H9 (cell line): ENCODE data around the gene INSYN2B. TPM values are rescaled to one million over a fixed set of nuclear protein-coding genes. Genes with fewer than 3 reads are reported as not detected.

Source experiments
- DNase-seq: peaks from one replicate; pipeline ENCODE4 v3.0.0-alpha.2; 2017
- H2AFZ ChIP-seq: one replicate; pipeline ENCODE4 v1.6.1; 2013; ENCODE audit warnings: mild to moderate bottlenecking, low read length, control low read depth, moderate library complexity
- H2AK5ac ChIP-seq: 2 replicates; pipeline ENCODE4 v1.6.1; 2013; ENCODE audit warnings: low read length, control low read depth, mixed read lengths; ENCODE audit not compliant: insufficient read length
- H2BK120ac ChIP-seq: one replicate; pipeline ENCODE4 v1.6.1; 2013; ENCODE audit warnings: low read depth, mild to moderate bottlenecking, low read length, control low read depth, inconsistent platforms; ENCODE audit not compliant: poor library complexity, severe bottlenecking
- H2BK12ac ChIP-seq: 2 replicates; pipeline ENCODE4 v1.6.1; 2013; ENCODE audit warnings: low read length, control low read depth, mixed read lengths, low read depth; ENCODE audit not compliant: insufficient read length
- H2BK15ac ChIP-seq: 2 replicates; pipeline ENCODE4 v1.6.1; 2013; ENCODE audit warnings: low read depth, low read length, control low read depth
- H2BK20ac ChIP-seq: one replicate; pipeline ENCODE4 v1.6.1; 2013; ENCODE audit warnings: low read depth, mild to moderate bottlenecking, low read length, control low read depth, inconsistent platforms; ENCODE audit not compliant: poor library complexity, severe bottlenecking
- H2BK5ac ChIP-seq: 2 replicates; pipeline ENCODE4 v1.6.1; 2013; ENCODE audit warnings: low read length, control low read depth, mixed read lengths; ENCODE audit not compliant: insufficient read length
- H3K14ac ChIP-seq: 2 replicates; pipeline ENCODE4 v1.6.1; 2013; ENCODE audit warnings: low read length, control low read depth; ENCODE audit not compliant: insufficient read depth
- H3K18ac ChIP-seq: 2 replicates; pipeline ENCODE4 v1.6.1; 2013; ENCODE audit warnings: low read depth, mild to moderate bottlenecking, mixed read lengths, low read length, control low read depth; ENCODE audit not compliant: insufficient read length
- H3K23ac ChIP-seq: 2 replicates; pipeline ENCODE4 v1.6.1; 2013; ENCODE audit warnings: low read length, control low read depth, mixed read lengths, low read depth; ENCODE audit not compliant: insufficient read length
- H3K23me2 ChIP-seq: 2 replicates; pipeline ENCODE4 v1.6.1; 2013; ENCODE audit warnings: low read depth, mild to moderate bottlenecking, mixed read lengths, low read length, control low read depth; ENCODE audit not compliant: insufficient read length, poor library complexity, severe bottlenecking
- H3K27ac ChIP-seq: 2 replicates; pipeline ENCODE4 v1.5.1; 2013; ENCODE audit warnings: low read length, control low read depth, mixed read lengths, low read depth; ENCODE audit not compliant: insufficient read length
- H3K27me3 ChIP-seq: 2 replicates; pipeline ENCODE4 v1.6.1; 2013; ENCODE audit warnings: low read length, control low read depth, inconsistent platforms; ENCODE audit not compliant: insufficient read depth
- H3K4ac ChIP-seq: 2 replicates; pipeline ENCODE4 v1.6.1; 2013; ENCODE audit warnings: low read depth, mild to moderate bottlenecking, control low read depth, inconsistent platforms, low read length, moderate library complexity
- H3K4me1 ChIP-seq: 2 replicates; pipeline ENCODE4 v1.6.1; 2013; ENCODE audit warnings: low read length, control low read depth, inconsistent platforms; ENCODE audit not compliant: insufficient read depth
- H3K4me2 ChIP-seq: 2 replicates; pipeline ENCODE4 v1.6.1; 2013; ENCODE audit warnings: low read length, control low read depth, mixed read lengths; ENCODE audit not compliant: insufficient read length, insufficient read depth
- H3K56ac ChIP-seq: 2 replicates; pipeline ENCODE4 v1.6.1; 2013; ENCODE audit warnings: low read depth, mild to moderate bottlenecking, mixed read lengths, low read length, control low read depth; ENCODE audit not compliant: insufficient read length
- H3K79me1 ChIP-seq: 2 replicates; pipeline ENCODE4 v1.6.1; 2013; ENCODE audit warnings: low read depth, mild to moderate bottlenecking, moderate library complexity, low read length, control low read depth, inconsistent platforms; ENCODE audit not compliant: insufficient read depth, poor library complexity, severe bottlenecking
- H3K79me2 ChIP-seq: 2 replicates; pipeline ENCODE4 v1.6.1; 2013; ENCODE audit warnings: low read length, control low read depth, inconsistent platforms; ENCODE audit not compliant: insufficient read depth
- H3K9ac ChIP-seq: 2 replicates; pipeline ENCODE4 v1.6.1; 2013; ENCODE audit warnings: low read length, control low read depth, mixed read lengths; ENCODE audit not compliant: insufficient read length; ENCODE audit errors: extremely low read depth
- H3K9me3 ChIP-seq: one replicate; pipeline ENCODE4 v1.6.1; 2013; ENCODE audit warnings: low read depth, low read length, inconsistent platforms; ENCODE audit not compliant: control insufficient read depth
- H3T11ph ChIP-seq: one replicate; pipeline ENCODE4 v1.6.1; 2013; ENCODE audit warnings: mild to moderate bottlenecking, low read length, control low read depth, inconsistent platforms
- H4K20me1 ChIP-seq: one replicate; pipeline ENCODE4 v1.6.1; 2013; ENCODE audit not compliant: control insufficient read depth, insufficient read length, insufficient read depth
- H4K5ac ChIP-seq: 2 replicates; pipeline ENCODE4 v1.6.1; 2013; ENCODE audit warnings: low read depth, mild to moderate bottlenecking, mixed read lengths, low read length, control low read depth; ENCODE audit not compliant: insufficient read length
- H4K8ac ChIP-seq: replicated peaks from 2 replicates; pipeline ENCODE4 v1.6.1; 2013; ENCODE audit warnings: low read length, control low read depth, mixed read lengths, low read depth; ENCODE audit not compliant: insufficient read length
- H4K91ac ChIP-seq: 2 replicates; pipeline ENCODE4 v1.6.1; 2013; ENCODE audit warnings: low read depth, mild to moderate bottlenecking, moderate library complexity, mixed read lengths, low read length, control low read depth; ENCODE audit not compliant: insufficient read length
- H3K27ac Mint-ChIP-seq, 3 experiments: 2 replicates in 2 of 3; 3 replicates in 1 of 3; pipeline ENCODE4 v1.8.0; 2020 to 2021; ENCODE audit warnings: mixed read lengths in 3 of 3, mild to moderate bottlenecking in 1 of 3, moderate library complexity in 1 of 3
- H3K27me3 Mint-ChIP-seq: 2 replicates; pipeline ENCODE4 v1.8.0; 2021; ENCODE audit warnings: low read depth, mild to moderate bottlenecking, moderate library complexity, mixed read lengths
- H3K36me3 Mint-ChIP-seq, 3 experiments: 2 replicates in 2 of 3; 3 replicates in 1 of 3; pipeline ENCODE4 v1.8.0; 2020 to 2021; ENCODE audit warnings: low read depth in 3 of 3, mixed read lengths in 3 of 3; ENCODE audit not compliant: insufficient read depth in 1 of 3
- H3K4me1 Mint-ChIP-seq, 2 experiments: 2 replicates each; pipeline ENCODE4 v1.8.0; 2020; ENCODE audit warnings: mixed read lengths in 2 of 2
- H3K4me3 Mint-ChIP-seq, 2 experiments: 2 replicates in 1 of 2; 3 replicates in 1 of 2; pipeline ENCODE4 v1.8.0; 2020 to 2021; ENCODE audit warnings: mild to moderate bottlenecking in 2 of 2, mixed read lengths in 2 of 2, moderate library complexity in 1 of 2
- H3K9me3 Mint-ChIP-seq, 2 experiments: 2 replicates in 1 of 2; 3 replicates in 1 of 2; pipeline ENCODE4 v1.8.0; 2020; ENCODE audit warnings: mild to moderate bottlenecking in 2 of 2, mixed read lengths in 2 of 2, moderate library complexity in 1 of 2
- CTCF ChIP-seq: fragments of 200-600 bp; sonication (generic); conservative IDR thresholded peaks from 3 replicates; pipeline ENCODE4 v1.8.0; 2021; ENCODE audit warnings: antibody characterized with exemption, mild to moderate bottlenecking
- WGBS: extraction: QIAGEN DNeasy Blood & Tissue Kit; methylation state at CpG from one replicate; pipeline ENCODE4 v1.1.7; 2013; ENCODE audit warnings: missing lambda C conversion rate, low lambda C conversion rate, mixed read lengths; ENCODE audit not compliant: insufficient read length; ENCODE audit errors: extremely low coverage; 5-methylcytosine and 5-hydroxymethylcytosine counted together
- total RNA-seq: library from RNA; stranded (reverse); gene quantifications from 2 replicates; pipeline ENCODE4 v1.2.1, GENCODE V29; 2021

The INSYN2B gene
- total RNA-seq, 1 experiment from 2014 or later = not detected

- Histone ChIP-seq H3K27ac (no peak overlapping the region), H3K23ac (no peak overlapping the region), H3K56ac (no peak overlapping the region), H4K5ac (no peak overlapping the region), H3K4ac (no peak overlapping the region), H2BK20ac (no peak overlapping the region), H2BK15ac (no peak overlapping the region), H2AK5ac (no peak overlapping the region), H3K18ac (no peak overlapping the region), H2BK120ac (no peak overlapping the region), H4K91ac (no peak overlapping the region), H3K79me2 (no peaks in the 10 kb centered on the region), H3K9ac (no peak overlapping the region), H2AFZ (no peak overlapping the region), H4K8ac (no peak overlapping the region), H3K9me3 (no peaks in the 10 kb centered on the region), H3K23me2 (no peaks in the 10 kb centered on the region), H3K79me1 (no peaks in the 10 kb centered on the region), H3K4me1 (no peaks in the 10 kb centered on the region), H2BK5ac (no peak overlapping the region), H3K27me3 (no peaks in the 10 kb centered on the region), H4K20me1 (no peaks in the 10 kb centered on the region), H3K4me2 (no peak overlapping the region), H3K14ac (no peak overlapping the region), H2BK12ac (no peak overlapping the region), H3T11ph (no peak overlapping the region)
- WGBS = no CpG with 5 or more reads among the region's 5 CpGs
- DNase-seq = no peak
- Mint-ChIP-seq H3K9me3 (no peaks in the 10 kb centered on the region; a peak in 1 of 5 replicates), H3K27ac (no peak overlapping the region), H3K4me1 (peaks cover 14 to 18% of the 10 kb centered on the region in 2 experiments), H3K4me3 (no peak overlapping the region), H3K36me3 (no peaks in the 10 kb centered on the region), H3K27me3 (no peaks in the 10 kb centered on the region)
- no peak for TF ChIP-seq CTCF
Observed at GRCh38 chr5:169873642-169874041, 106.7 kb downstream of the INSYN2B start.
